Hindlimb muscle (tissue), 1 donor: ENCODE data around the gene CRYBG3. TPM values are rescaled to one million over a fixed set of nuclear protein-coding genes. Genes with fewer than 3 reads are reported as not detected.

ENCODE experiments used
- DNase-seq: peaks from one replicate; pipeline ENCODE4 v3.0.0-alpha.2; 2013
- polyA plus RNA-seq: library from polyadenylated mRNA; unstranded; fragments of 120-200 nt; gene quantifications from one replicate; pipeline ENCODE4 v1.2.1, GENCODE V29; 2013; ENCODE audit not compliant: insufficient read length

CRYBG3 gene
- polyA plus RNA-seq, 1 donor, result 24.5 TPM

GRCh38 chr3:97979610-97980009 lies 157.8 kb downstream of the CRYBG3 start:
- no peak for DNase-seq

- DNase-seq, result peak; percentile 71
Observed at GRCh38 chr3:97981886-97982285, 160.1 kb downstream of the CRYBG3 start.

- DNase-seq, result peak; percentile 81
Observed at GRCh38 chr3:97983933-97984491, 162.2 kb downstream of the CRYBG3 start.

- DNase-seq, result no peak
Observed at GRCh38 chr3:97987306-97987705, 165.5 kb downstream of the CRYBG3 start.

- no peak for DNase-seq
Observed at GRCh38 chr3:97988784-97989568, 167.2 kb downstream of the CRYBG3 start.

GRCh38 chr3:97990624-97991292 lies 168.9 kb downstream of the CRYBG3 start:
- DNase-seq, result no peak

DNA sequence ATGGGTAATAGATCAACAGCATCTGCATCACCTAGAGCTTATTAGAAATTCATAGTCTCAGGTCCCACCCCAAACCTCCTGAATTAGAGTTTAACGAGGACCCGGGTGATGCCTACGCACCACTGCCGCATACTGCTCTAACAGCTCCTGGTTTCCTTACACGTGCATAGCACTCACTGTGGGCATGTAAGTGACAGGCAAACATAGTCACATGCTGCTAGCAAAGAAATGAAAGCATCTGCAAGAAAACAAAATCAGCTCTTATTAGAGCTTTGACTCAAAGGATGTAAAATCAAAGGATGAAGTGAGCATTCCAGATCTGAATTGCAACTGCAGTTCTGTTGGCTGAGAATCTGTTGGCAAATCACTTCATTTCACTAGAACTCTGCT lies 169.5 kb downstream of the CRYBG3 start:
- no peak for DNase-seq

DNA sequence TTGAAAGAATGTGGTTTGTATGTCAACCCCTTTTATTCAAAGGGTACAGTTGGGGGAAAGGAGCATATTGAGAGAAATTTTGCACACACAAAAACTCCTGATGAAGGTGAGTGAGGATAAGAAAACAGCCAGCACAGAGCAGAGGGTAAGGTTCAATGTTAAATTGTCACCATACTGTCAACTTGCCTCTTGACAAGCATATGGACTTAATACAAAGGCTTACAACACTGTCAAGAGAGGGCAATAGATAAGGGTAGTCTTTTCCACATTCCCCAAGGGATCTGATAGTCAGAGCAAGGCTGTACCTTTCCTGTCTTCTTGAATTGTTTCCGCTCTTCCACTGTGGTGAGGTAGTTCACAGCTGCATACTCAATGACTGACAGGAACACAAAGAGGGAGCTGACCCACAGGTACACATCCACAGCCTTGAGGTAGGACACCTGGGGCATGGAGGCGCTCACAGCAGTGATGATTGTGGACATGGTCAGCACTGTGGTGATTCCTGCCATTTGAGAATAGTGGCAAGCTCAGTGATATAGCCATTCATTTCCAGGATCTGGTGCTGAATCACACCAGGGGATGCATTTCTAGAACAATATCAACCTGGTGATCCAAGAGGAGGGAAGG lies 170.8 kb downstream of the CRYBG3 start:
- DNase-seq, result no peak

DNA sequence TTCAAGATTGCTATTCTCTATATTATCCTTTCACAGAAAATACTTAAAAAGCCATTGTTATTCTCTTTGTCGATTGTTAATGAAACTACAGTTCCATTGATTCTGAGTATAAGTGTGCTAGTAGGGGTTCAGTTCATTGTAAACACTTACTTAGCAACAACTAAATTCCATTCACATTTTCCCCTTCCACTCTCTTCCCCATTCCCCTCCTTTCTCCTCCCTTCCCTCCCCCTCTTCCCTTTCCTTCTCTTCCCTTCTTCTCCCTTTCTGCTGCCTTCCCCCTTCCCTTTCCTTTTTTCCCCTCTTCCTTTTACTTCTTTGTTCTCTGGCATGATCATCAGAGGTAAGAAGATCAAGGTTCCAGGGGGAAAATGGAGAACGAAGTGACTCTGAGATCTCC lies 171.7 kb downstream of the CRYBG3 start:
- DNase-seq, result no peak

DNA sequence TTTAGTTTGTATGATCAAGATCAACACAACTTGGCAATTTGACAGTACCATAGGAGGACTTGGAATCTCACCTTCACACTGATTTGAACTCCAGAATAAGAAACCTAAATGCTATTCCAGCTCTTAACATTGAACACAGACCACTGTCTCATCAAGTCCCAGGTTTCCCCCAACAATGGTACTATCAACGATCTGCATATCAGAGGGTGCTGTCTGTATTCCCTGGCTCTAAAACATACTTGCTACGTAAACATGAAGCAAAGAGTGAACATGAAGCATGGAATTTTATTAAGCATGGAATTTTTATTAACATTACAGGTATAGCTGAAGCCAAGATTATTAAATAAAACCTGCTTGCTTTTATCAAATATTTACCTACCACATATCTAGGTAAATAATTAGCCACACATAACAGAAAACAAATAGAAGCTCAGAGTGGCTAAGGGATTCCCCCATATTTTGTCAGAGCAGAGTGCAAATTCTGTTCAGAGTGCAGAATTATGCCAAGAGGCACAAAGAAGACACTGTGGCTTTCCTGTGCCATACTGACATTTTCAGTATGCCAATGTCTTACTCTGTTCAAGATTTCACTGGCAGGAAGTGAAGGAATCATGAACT lies 172.6 kb downstream of the CRYBG3 start:
- DNase-seq, result no peak

Other genes starting within 250 kb of the CRYBG3 start
- gene ARL6, start 57.3 kb upstream of the CRYBG3 start, polyA plus RNA-seq, result 5.3 TPM
- 38.4 TPM for gene RIOX2, start 150.4 kb downstream of the CRYBG3 start, polyA plus RNA-seq
- not detected for gene GABRR3, start 213.3 kb downstream of the CRYBG3 start, polyA plus RNA-seq